ENCODE data around the gene ZNF205. TPM values are rescaled to one million over a fixed set of nuclear protein-coding genes. Genes with fewer than 3 reads are reported as not detected.

The ZNF205 gene
- polyA plus RNA-seq, 1 experiment, result 3.6 TPM

GRCh38 chr16:3119701-3120408 is 7.5 kb downstream of the ZNF205 start:
- no peaks in the 10 kb centered on the region for H3K27me3 ChIP-seq (ENCODE audit: control insufficient read depth, insufficient read depth, low read length)
- ChIA-PET CTCF (interaction anchor here (1.1 kb wide), 1 partner anchor 89 kb away, joined by 3 read pairs; no protein-coding TSS in a partner anchor), POLR2A (interaction anchor here (0.8 kb wide), 1 partner anchor 15 kb away, joined by 3 read pairs; the partner anchor contains the start of gene ZNF213)
- DNase-seq (ENCODE audit: low read depth, low spot score), result no peak
- no peak for TF ChIP-seq CTCF (IDR thresholded peaks at IDR 0.05; ENCODE audit: low read depth, low read length)
- H3K4me3 ChIP-seq (ENCODE audit: low read depth, low read length), result no peak overlapping the region
- H3K9me3 ChIP-seq (ENCODE audit: control insufficient read depth, insufficient read depth, low read length), result no peaks in the 10 kb centered on the region; the same call in 1 of the 2 replicates
- no peak overlapping the region for H3K27ac ChIP-seq (ENCODE audit: low read depth, low read length)

GRCh38 chr16:3120435-3120834 is 8.0 kb downstream of the ZNF205 start:
- POLR2A ChIA-PET, result no interaction called here
- no peak for TF ChIP-seq CTCF (IDR thresholded peaks at IDR 0.05; ENCODE audit: low read depth, low read length)
- Histone ChIP-seq H3K27me3 (ENCODE audit: control insufficient read depth, insufficient read depth, low read length) (no peaks in the 10 kb centered on the region), H3K9me3 (ENCODE audit: control insufficient read depth, insufficient read depth, low read length) (no peaks in the 10 kb centered on the region; the same call in 1 of the 2 replicates), H3K27ac (ENCODE audit: low read depth, low read length) (no peak overlapping the region), H3K4me3 (ENCODE audit: low read depth, low read length) (no peak overlapping the region)
- CTCF ChIA-PET, result no interaction called here
- no peak for DNase-seq (ENCODE audit: low read depth, low spot score)

- H3K27me3 ChIP-seq (ENCODE audit: control insufficient read depth, insufficient read depth, low read length), result no peaks in the 10 kb centered on the region
- H3K27ac ChIP-seq (ENCODE audit: low read depth, low read length), result no peak overlapping the region
- no peak for DNase-seq (ENCODE audit: low read depth, low spot score)
- ChIA-PET POLR2A (interaction anchor here (0.7 to 1.3 kb wide), 4 partner anchors 9 to 101 kb away, joined by 3 to 5 read pairs (median 4); partner anchors contain the start of gene ZNF213), CTCF (interaction anchor here (1.7 kb wide), 1 partner anchor 64 kb away, joined by 4 read pairs; no protein-coding TSS in a partner anchor)
- H3K4me3 ChIP-seq (ENCODE audit: low read depth, low read length), result no peak overlapping the region
- no peaks in the 10 kb centered on the region; the same call in 1 of the 2 replicates for H3K9me3 ChIP-seq (ENCODE audit: control insufficient read depth, insufficient read depth, low read length)
- TF ChIP-seq CTCF (IDR thresholded peaks at IDR 0.05; ENCODE audit: low read depth, low read length), result no peak
These were observed 9.6 kb downstream of the ZNF205 start for GRCh38 chr16:3121851-3122467.

- H3K9me3 ChIP-seq (ENCODE audit: control insufficient read depth, insufficient read depth, low read length), result no peaks in the 10 kb centered on the region; the same call in 1 of the 2 replicates
- ChIA-PET POLR2A (interaction anchor here (1.2 to 1.3 kb wide), 3 partner anchors 10 to 102 kb away, joined by 3 to 5 read pairs (median 4); partner anchors contain the start of gene ZNF213), CTCF (interaction anchor here (0.7 to 1.7 kb wide), 2 partner anchors 63 to 65 kb away, joined by 3 to 4 read pairs; no protein-coding TSS in a partner anchor)
- no peak overlapping the region for H3K27ac ChIP-seq (ENCODE audit: low read depth, low read length)
- no peak for TF ChIP-seq CTCF (IDR thresholded peaks at IDR 0.05; ENCODE audit: low read depth, low read length)
- H3K4me3 ChIP-seq (ENCODE audit: low read depth, low read length), result no peak overlapping the region
- no peak for DNase-seq (ENCODE audit: low read depth, low spot score)
- H3K27me3 ChIP-seq (ENCODE audit: control insufficient read depth, insufficient read depth, low read length), result no peaks in the 10 kb centered on the region
These were observed 10.7 kb downstream of the ZNF205 start for GRCh38 chr16:3122926-3123570.

Measured in AG04450 (cell line).